ENCODE data around the gene KCNH1.

The KCNH1 gene

DNA sequence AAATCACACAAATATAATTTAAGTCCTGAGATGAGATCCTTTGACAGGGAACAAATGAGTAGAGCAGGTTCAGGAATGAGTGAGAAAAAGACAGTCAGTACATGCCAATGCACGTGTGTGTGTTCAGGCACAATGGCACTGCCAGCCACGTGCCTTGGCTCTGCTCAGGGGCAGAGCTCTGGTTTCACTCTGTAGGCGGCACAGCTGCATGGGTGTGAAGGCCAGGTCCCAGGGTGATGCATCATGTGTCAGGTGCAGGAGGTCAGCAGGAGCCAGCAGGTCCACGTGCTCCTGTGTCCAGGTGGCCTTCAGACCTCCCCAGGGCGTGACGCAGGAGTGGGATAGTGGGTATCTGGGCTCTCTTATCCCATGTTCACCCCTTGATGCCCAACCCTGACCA, 386.1 kb downstream of the KCNH1 start:
- no peak for DNase-seq (ENCODE audit: low read depth)
- no peak overlapping the region for H3K4me3 ChIP-seq (ENCODE audit: control insufficient read depth, low read depth, low read length)
- TF ChIP-seq, protein P1, sequence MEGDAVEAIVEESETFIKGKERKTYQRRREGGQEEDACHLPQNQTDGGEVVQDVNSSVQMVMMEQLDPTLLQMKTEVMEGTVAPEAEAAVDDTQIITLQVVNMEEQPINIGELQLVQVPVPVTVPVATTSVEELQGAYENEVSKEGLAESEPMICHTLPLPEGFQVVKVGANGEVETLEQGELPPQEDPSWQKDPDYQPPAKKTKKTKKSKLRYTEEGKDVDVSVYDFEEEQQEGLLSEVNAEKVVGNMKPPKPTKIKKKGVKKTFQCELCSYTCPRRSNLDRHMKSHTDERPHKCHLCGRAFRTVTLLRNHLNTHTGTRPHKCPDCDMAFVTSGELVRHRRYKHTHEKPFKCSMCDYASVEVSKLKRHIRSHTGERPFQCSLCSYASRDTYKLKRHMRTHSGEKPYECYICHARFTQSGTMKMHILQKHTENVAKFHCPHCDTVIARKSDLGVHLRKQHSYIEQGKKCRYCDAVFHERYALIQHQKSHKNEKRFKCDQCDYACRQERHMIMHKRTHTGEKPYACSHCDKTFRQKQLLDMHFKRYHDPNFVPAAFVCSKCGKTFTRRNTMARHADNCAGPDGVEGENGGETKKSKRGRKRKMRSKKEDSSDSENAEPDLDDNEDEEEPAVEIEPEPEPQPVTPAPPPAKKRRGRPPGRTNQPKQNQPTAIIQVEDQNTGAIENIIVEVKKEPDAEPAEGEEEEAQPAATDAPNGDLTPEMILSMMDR (conservative IDR thresholded peaks at IDR 0.05; ENCODE audit: control insufficient read depth, insufficient read depth, low read depth, low read length): no peak

- no peak for DNase-seq (ENCODE audit: low read depth)
- TF ChIP-seq, protein P1 (conservative IDR thresholded peaks at IDR 0.05; ENCODE audit: control insufficient read depth, insufficient read depth, low read depth, low read length): no peak
- no peak overlapping the region for H3K4me3 ChIP-seq (ENCODE audit: control insufficient read depth, low read depth, low read length)
These were observed 386.8 kb downstream of the KCNH1 start for GRCh38 chr1:210747112-210747511.

DNA sequence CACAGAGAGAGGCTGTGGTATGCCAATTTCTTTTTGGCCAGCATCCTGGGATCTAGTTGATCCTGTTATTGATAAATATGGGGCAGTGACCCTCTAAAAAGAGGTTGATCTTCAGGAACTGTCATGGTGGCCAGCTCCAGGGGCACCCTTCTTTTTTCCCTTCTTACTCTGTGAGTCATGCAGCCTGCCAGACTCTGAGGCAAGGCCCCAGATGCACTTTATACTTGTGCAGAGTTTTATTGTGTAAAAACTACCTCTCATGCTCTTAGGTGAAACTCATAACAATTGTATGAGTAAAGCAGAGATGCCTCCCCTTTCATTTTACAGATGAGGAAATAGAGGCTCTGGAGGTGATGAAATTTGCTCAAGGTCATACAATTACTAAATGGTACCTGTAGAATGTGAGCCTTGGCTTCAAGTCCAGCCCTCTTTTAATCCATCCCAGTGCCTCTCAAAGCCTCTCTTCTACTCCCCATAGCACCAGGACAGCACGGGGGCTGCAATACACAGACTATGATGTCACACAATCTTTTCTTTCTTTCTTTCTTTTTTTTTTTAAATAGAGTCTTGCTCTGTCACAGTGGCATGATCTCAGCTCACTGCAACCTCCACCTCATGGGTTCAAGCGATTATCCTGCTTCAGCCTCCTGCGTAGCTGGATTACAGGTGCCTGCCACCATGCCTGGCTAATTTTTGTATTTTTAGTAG, 387.8 kb downstream of the KCNH1 start:
- no peak for DNase-seq (ENCODE audit: low read depth)
- H3K4me3 ChIP-seq (ENCODE audit: control insufficient read depth, low read depth, low read length): no peak overlapping the region
- TF ChIP-seq, protein P1 (conservative IDR thresholded peaks at IDR 0.05; ENCODE audit: control insufficient read depth, insufficient read depth, low read depth, low read length): no peak

GRCh38 chr1:210743038-210743437, 390.9 kb downstream of the KCNH1 start:
- no peak overlapping the region for H3K4me3 ChIP-seq (ENCODE audit: control insufficient read depth, low read depth, low read length)
- DNase-seq (ENCODE audit: low read depth): no peak
- TF ChIP-seq, protein P1 (conservative IDR thresholded peaks at IDR 0.05; ENCODE audit: control insufficient read depth, insufficient read depth, low read depth, low read length): no peak

DNA sequence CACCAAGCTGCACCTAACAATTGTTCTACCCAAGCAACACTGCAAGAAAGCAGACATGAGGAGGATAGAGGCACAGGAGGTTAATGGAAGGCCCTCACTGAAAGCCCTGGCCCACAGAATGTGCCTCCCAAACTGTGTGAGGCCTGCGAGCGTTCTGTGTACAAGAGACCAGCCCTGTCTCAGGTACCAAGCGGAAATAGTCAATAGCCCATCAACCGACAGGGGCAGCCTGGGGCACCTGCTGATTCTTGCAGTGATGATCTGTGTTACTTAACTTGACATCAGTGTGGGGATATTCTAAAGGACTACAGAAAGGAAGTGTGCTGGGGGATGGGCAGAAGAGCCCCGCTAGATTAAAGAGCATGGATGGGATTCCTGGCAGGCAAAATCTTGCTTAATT, 392.4 kb downstream of the KCNH1 start:
- TF ChIP-seq, protein P1 (conservative IDR thresholded peaks at IDR 0.05; ENCODE audit: control insufficient read depth, insufficient read depth, low read depth, low read length): no peak
- DNase-seq (ENCODE audit: low read depth): no peak
- H3K4me3 ChIP-seq (ENCODE audit: control insufficient read depth, low read depth, low read length): no peak overlapping the region

DNA sequence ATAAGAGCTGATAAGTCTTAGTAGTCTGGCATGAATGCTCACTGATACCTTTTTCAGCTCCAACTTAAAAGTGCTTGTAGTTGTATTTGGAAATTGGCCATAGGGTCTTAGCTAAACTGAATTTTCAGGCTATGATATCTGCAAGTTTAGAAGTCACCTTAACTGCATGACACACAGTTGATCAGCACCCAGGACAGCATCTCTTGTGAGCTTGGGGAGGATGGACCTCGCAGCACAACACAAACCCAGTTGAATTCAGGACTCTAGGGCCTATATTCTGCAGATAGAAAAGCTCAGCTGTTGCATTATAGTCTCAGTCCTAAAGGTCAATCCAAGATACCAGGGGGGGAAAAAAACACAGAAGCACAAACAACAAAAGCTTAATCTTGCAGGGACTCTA, 394.3 kb downstream of the KCNH1 start:
- H3K4me3 ChIP-seq (ENCODE audit: control insufficient read depth, low read depth, low read length): no peak overlapping the region
- no peak for DNase-seq (ENCODE audit: low read depth)
- TF ChIP-seq, protein P1 (conservative IDR thresholded peaks at IDR 0.05; ENCODE audit: control insufficient read depth, insufficient read depth, low read depth, low read length): no peak
